Tibial artery (tissue), 4 donors: ENCODE results near the gene ZC3H12C.

Source experiments
- DNase-seq, 2 donors: peaks; one replicate each; pipeline ENCODE4 v3.0.0-alpha.2; 2019
- H3K27ac ChIP-seq, 2 donors: fragments of 200-600 bp; sonication (generic) in 1 of 2; 1 replicate in 1 of 2; 2 replicates in 1 of 2; pipeline ENCODE4 v1.5.1; 2018 to 2019; ENCODE audit warnings: mild to moderate bottlenecking in 1 of 2
- H3K27me3 ChIP-seq, 2 donors: fragments of 200-600 bp; sonication (generic) in 1 of 2; one replicate each; pipeline versions ENCODE4 v1.5.1 to v1.6.0; 2016 to 2019
- H3K36me3 ChIP-seq, 3 donors: fragments of 200-600 bp; sonication (generic) in 2 of 3; one replicate each; pipeline ENCODE4 v1.5.1; 2016 to 2019; ENCODE audit warnings: mild to moderate bottlenecking in 2 of 3
- H3K4me1 ChIP-seq, 4 donors: fragments of 200-600 bp; sonication (generic) in 2 of 4; 1 replicate in 3 of 4; 2 replicates in 1 of 4; pipeline ENCODE4 v1.5.1; 2016 to 2019
- H3K4me3 ChIP-seq, 2 donors: fragments of 200-600 bp; sonication (generic) in 1 of 2; 1 replicate in 1 of 2; 2 replicates in 1 of 2; pipeline ENCODE4 v1.5.1; 2018 to 2019; ENCODE audit warnings: mild to moderate bottlenecking in 2 of 2
- H3K9me3 ChIP-seq, 3 donors: fragments of 200-600 bp; sonication (generic) in 1 of 3; one replicate each; pipeline ENCODE4 v1.5.1; 2016 to 2019
- CTCF ChIP-seq, 2 experiments: fragments of 200-600 bp in 1 of 2; fragments of 450-650 bp in 1 of 2; IDR thresholded peaks; one replicate each; pipeline ENCODE4 v1.5.1; 2017 to 2019; ENCODE audit warnings: antibody characterized with exemption in 2 of 2, mild to moderate bottlenecking in 1 of 2, moderate library complexity in 1 of 2
- intact Hi-C: fragments of 100-400 bp; cut with DNase I; formaldehyde crosslinking; loops from one replicate; pipeline ENCODE4 v1.15.0; 2023; ENCODE audit warnings: low total_unique reads

ZC3H12C gene

GRCh38 chr11:110158317-110159200, 65.4 kb downstream of the ZC3H12C start:
- Histone ChIP-seq H3K27me3 (no peaks in the 10 kb centered on the region), H3K9me3 (no peaks in the 10 kb centered on the region), H3K36me3 (peaks cover 27 to 37% (median 28%) of the 10 kb centered on the region in 3 donors), H3K4me3 (no peak overlapping the region), H3K4me1 (no peaks in the 10 kb centered on the region), H3K27ac (no peak overlapping the region)
- no peak for DNase-seq
- no peak for TF ChIP-seq CTCF (IDR thresholded peaks at IDR 0.05)
- intact Hi-C loops, result no loop called here

GRCh38 chr11:110159476-110159875, 66.3 kb downstream of the ZC3H12C start:
- Histone ChIP-seq H3K4me3 (no peak overlapping the region), H3K4me1 (no peaks in the 10 kb centered on the region), H3K36me3 (peaks cover 27 to 46% (median 37%) of the 10 kb centered on the region in 3 donors), H3K9me3 (no peaks in the 10 kb centered on the region), H3K27ac (no peak overlapping the region), H3K27me3 (no peaks in the 10 kb centered on the region)
- intact Hi-C loops, result no loop called here
- TF ChIP-seq CTCF (IDR thresholded peaks at IDR 0.05), result no peak
- DNase-seq, result no peak

- H3K36me3 ChIP-seq, result peaks cover 27 to 52% (median 42%) of the 10 kb centered on the region in 3 donors
- no peaks in the 10 kb centered on the region for H3K9me3 ChIP-seq
- H3K27ac ChIP-seq, result no peak overlapping the region
- DNase-seq, result no peak
- TF ChIP-seq CTCF (IDR thresholded peaks at IDR 0.05), result no peak
- H3K4me1 ChIP-seq, result no peaks in the 10 kb centered on the region
- H3K27me3 ChIP-seq, result no peaks in the 10 kb centered on the region
- no peak overlapping the region for H3K4me3 ChIP-seq
- intact Hi-C loops, result no loop called here
Measured at GRCh38 chr11:110160016-110160415, 66.8 kb downstream of the ZC3H12C start.

GRCh38 chr11:110160437-110160836, 67.2 kb downstream of the ZC3H12C start:
- Histone ChIP-seq H3K4me3 (no peak overlapping the region), H3K27ac (no peak overlapping the region), H3K27me3 (no peaks in the 10 kb centered on the region), H3K36me3 (peaks cover 27 to 56% (median 46%) of the 10 kb centered on the region in 3 donors), H3K4me1 (no peaks in the 10 kb centered on the region), H3K9me3 (no peaks in the 10 kb centered on the region)
- DNase-seq, result no peak
- TF ChIP-seq CTCF (IDR thresholded peaks at IDR 0.05), result no peak
- intact Hi-C loops, result no loop called here

GRCh38 chr11:110161061-110161460, 67.9 kb downstream of the ZC3H12C start:
- Histone ChIP-seq H3K4me1 (no peaks in the 10 kb centered on the region), H3K27ac (no peak overlapping the region), H3K36me3 (peaks cover 27 to 59% (median 47%) of the 10 kb centered on the region in 3 donors), H3K27me3 (no peaks in the 10 kb centered on the region), H3K4me3 (no peak overlapping the region), H3K9me3 (no peaks in the 10 kb centered on the region)
- no peak for DNase-seq
- intact Hi-C loops, result no loop called here
- TF ChIP-seq CTCF (IDR thresholded peaks at IDR 0.05), result no peak
